ENCODE data around the gene NMS. TPM values are rescaled to one million over a fixed set of nuclear protein-coding genes. Genes with fewer than 3 reads are reported as not detected.
"Not testable (repeated sequence)": the region's sequence is repeated elsewhere in the genome, so short reads cannot be mapped to it uniquely, and the experiment has no call there.

The NMS gene
- polyA plus RNA-seq, 1 donor: not detected

DNA sequence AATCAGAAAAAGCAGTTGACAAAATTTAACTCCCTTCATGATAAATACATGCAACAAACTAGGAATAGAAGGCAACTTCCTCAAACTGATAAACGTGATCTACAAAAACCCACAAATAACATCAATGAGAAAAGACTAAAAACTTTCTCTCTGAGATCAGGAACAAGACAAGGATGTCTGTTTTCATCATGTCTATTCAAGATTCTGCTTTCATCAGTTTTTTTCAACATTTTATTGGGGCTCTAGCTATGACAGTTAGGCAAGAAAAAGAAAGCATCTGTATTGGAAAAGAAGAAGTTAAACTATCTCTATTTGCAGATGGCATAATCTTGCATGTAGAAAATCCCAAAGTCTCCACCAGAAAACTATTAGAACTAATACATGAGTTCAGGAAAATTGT is 40.6 kb upstream of the NMS start:
- WGBS (ENCODE audit: insufficient coverage, low lambda C conversion rate): no CpG with 5 or more reads among the region's 1 CpG
- H3K36me3 ChIP-seq (ENCODE audit: control insufficient read depth, insufficient read depth, low read length): no peaks in the 10 kb centered on the region
- no peak for DNase-seq

DNA sequence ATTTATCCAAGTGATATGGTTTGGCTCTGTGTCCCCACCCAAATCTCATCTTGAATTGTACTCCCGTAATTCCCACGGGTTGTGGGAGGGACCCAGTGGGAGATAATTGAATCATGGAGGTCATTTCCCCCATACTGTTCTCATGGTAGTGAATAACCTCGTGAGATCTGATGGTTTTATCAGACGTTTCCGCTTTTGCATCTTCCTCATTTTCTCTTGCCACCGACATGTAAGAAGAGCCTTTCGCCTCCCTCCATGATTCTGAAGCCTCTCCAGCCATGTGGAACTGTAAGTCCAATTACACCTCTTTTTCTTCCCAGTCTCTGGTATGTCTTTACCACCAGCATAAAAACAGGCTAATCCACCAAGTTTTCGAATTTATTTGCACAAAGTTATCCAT is 32.5 kb upstream of the NMS start:
- Histone ChIP-seq H3K27ac (ENCODE audit: low read length) (no peak overlapping the region), H3K4me1 (ENCODE audit: control insufficient read depth, insufficient read depth, low read length) (no peaks in the 10 kb centered on the region), H3K9me3 (ENCODE audit: control insufficient read depth, low read depth, low read length) (no peaks in the 10 kb centered on the region), H3K27me3 (ENCODE audit: control insufficient read depth, insufficient read depth, low read length) (no peaks in the 10 kb centered on the region), H3K4me3 (ENCODE audit: low read length) (no peak overlapping the region), H3K36me3 (ENCODE audit: control insufficient read depth, insufficient read depth, low read length) (no peaks in the 10 kb centered on the region)
- 96% methylated on average over 5 of the region's 8 CpGs for WGBS (ENCODE audit: insufficient coverage, low lambda C conversion rate)
- DNase-seq: no peak

More for the DNA sequence above, 40.6 kb upstream of the NMS start:
- no peaks in the 10 kb centered on the region for H3K9me3 ChIP-seq (ENCODE audit: control insufficient read depth, low read depth, low read length)
- H3K27me3 ChIP-seq (ENCODE audit: control insufficient read depth, insufficient read depth, low read length): no peaks in the 10 kb centered on the region
- H3K4me1 ChIP-seq (ENCODE audit: control insufficient read depth, insufficient read depth, low read length): no peaks in the 10 kb centered on the region
- no peak overlapping the region for H3K4me3 ChIP-seq (ENCODE audit: low read length)
- no peak overlapping the region for H3K27ac ChIP-seq (ENCODE audit: low read length)

DNA sequence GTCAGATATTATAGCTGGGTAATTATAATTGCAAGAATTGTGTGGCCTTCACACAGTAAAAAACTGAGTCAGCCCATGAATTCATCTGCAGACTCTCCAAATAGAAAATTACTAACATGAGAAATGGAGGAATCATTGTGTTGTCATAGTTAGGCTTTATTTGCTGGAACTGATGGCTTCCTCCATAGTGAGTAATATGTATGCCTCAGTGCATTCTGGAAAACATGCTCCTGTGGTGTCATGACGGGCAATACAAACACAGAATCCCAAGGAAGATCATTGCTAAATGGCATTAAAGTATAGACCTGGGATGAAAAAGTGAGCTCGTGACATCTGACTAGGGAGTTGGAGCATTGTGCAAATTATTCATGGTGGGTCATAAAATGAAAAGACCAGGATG is 23.6 kb upstream of the NMS start:
- H3K27ac ChIP-seq (ENCODE audit: low read length): no peak overlapping the region
- H3K4me3 ChIP-seq (ENCODE audit: low read length): no peak overlapping the region
- WGBS (ENCODE audit: insufficient coverage, low lambda C conversion rate): 100% methylated on average over 1 of the region's 2 CpGs

DNA sequence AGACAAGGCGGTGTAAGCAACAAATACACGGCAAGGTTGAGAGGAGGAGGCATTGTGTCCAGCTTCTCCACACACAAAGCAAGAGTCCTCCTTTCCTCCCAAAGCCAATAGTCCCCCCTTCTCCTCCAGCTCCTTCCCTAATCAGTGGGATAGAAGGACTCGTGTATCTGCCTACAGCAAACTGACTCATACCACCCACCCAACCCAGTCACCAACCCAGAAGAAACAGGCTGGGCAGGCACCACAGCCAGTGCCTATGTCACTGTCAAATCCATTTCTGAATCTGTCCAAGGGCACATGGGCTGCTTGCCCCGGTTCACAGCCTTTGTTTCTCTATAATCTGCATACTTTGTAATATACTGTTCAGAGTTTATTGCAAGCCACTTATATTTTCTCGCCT is 19.2 kb upstream of the NMS start:
- Histone ChIP-seq H3K9me3 (ENCODE audit: control insufficient read depth, low read depth, low read length) (no peaks in the 10 kb centered on the region), H3K4me1 (ENCODE audit: control insufficient read depth, insufficient read depth, low read length) (no peaks in the 10 kb centered on the region), H3K27me3 (ENCODE audit: control insufficient read depth, insufficient read depth, low read length) (no peaks in the 10 kb centered on the region), H3K36me3 (ENCODE audit: control insufficient read depth, insufficient read depth, low read length) (no peaks in the 10 kb centered on the region), H3K27ac (ENCODE audit: low read length) (no peak overlapping the region), H3K4me3 (ENCODE audit: low read length) (no peak overlapping the region)
- no peak for DNase-seq
- 90% methylated on average over 1 of the region's 5 CpGs for WGBS (ENCODE audit: insufficient coverage, low lambda C conversion rate)

More for the DNA sequence above, 23.6 kb upstream of the NMS start:
- Histone ChIP-seq H3K27me3 (ENCODE audit: control insufficient read depth, insufficient read depth, low read length) (no peaks in the 10 kb centered on the region), H3K4me1 (ENCODE audit: control insufficient read depth, insufficient read depth, low read length) (no peaks in the 10 kb centered on the region), H3K9me3 (ENCODE audit: control insufficient read depth, low read depth, low read length) (no peaks in the 10 kb centered on the region), H3K36me3 (ENCODE audit: control insufficient read depth, insufficient read depth, low read length) (no peaks in the 10 kb centered on the region)
- no peak for DNase-seq

DNA sequence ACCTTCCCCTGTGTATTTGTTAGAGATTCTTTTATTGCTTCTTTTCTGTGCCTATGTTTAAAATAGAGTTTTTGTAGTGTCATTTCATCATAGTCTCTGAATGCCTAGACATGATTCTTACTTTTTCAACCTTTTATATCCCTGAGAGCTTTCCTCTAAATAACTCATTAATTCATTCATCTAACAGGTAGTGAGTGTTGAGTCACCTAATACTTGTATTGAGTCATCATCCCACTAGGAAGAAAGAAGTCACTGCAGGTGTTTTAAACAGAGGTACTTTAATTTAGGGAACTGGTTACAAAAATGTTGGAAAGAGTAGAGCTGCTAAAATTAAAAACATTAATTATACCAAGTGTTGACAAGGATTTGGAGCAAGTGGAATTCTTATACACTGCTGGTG is 18.5 kb upstream of the NMS start:
- Histone ChIP-seq H3K27me3 (ENCODE audit: control insufficient read depth, insufficient read depth, low read length) (no peaks in the 10 kb centered on the region), H3K27ac (ENCODE audit: low read length) (no peak overlapping the region), H3K4me1 (ENCODE audit: control insufficient read depth, insufficient read depth, low read length) (no peaks in the 10 kb centered on the region), H3K9me3 (ENCODE audit: control insufficient read depth, low read depth, low read length) (no peaks in the 10 kb centered on the region), H3K36me3 (ENCODE audit: control insufficient read depth, insufficient read depth, low read length) (no peaks in the 10 kb centered on the region), H3K4me3 (ENCODE audit: low read length) (no peak overlapping the region)
- no peak for DNase-seq

DNA sequence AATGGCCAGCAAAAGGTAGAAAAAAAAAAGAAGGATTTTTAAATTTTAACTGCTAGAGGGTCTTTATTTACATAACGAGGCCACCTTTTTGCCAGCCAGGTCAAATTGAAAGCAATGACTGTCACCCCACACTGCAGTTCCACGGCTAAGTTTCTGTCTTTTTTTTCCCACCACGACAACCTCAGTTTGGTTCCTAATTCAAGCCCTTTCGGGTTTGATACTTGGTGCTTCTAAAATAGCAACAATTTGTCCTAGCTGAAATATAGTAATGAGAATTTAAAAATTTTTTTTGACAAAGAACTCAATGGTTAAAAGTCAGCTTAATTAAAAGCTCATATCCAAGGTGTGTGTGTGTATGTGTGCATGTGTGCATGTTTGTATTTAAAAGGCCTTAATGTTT is 16.4 kb upstream of the NMS start:
- H3K27ac ChIP-seq (ENCODE audit: low read length): no peak overlapping the region
- 43% methylated on average over 1 of the region's 4 CpGs for whole genome bisulfite sequencing (ENCODE audit: insufficient coverage, low lambda C conversion rate)
- DNase-seq: no peak
- H3K4me1 ChIP-seq (ENCODE audit: control insufficient read depth, insufficient read depth, low read length): no peaks in the 10 kb centered on the region
- H3K4me3 ChIP-seq (ENCODE audit: low read length): no peak overlapping the region
- no peaks in the 10 kb centered on the region for H3K9me3 ChIP-seq (ENCODE audit: control insufficient read depth, low read depth, low read length)
- no peaks in the 10 kb centered on the region for H3K36me3 ChIP-seq (ENCODE audit: control insufficient read depth, insufficient read depth, low read length)
- no peaks in the 10 kb centered on the region for H3K27me3 ChIP-seq (ENCODE audit: control insufficient read depth, insufficient read depth, low read length)

DNA sequence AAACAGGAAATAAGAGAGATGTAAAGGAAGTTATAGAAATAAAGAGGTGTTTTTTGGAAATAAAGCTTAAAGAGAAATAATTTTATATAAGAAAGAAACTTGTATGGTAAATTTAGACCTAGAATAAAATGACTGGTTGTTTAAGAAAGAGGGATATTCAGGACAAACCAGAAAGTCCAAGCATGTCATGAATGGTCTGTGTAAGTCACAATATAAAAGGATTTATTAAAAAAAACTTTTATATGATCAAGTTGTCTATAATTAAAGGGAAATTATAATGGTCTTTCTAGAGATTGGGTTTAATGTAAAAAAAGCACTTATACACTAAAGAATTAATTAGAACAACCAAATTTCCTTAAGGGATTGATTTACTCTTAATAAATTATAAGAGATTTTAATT is 13.9 kb upstream of the NMS start:
- not testable (repeated sequence) for H3K9me3 ChIP-seq (ENCODE audit: control insufficient read depth, low read depth, low read length); H3K4me1 ChIP-seq (ENCODE audit: control insufficient read depth, insufficient read depth, low read length); DNase-seq; H3K36me3 ChIP-seq (ENCODE audit: control insufficient read depth, insufficient read depth, low read length); H3K27ac ChIP-seq (ENCODE audit: low read length); H3K4me3 ChIP-seq (ENCODE audit: low read length); H3K27me3 ChIP-seq (ENCODE audit: control insufficient read depth, insufficient read depth, low read length)

DNA sequence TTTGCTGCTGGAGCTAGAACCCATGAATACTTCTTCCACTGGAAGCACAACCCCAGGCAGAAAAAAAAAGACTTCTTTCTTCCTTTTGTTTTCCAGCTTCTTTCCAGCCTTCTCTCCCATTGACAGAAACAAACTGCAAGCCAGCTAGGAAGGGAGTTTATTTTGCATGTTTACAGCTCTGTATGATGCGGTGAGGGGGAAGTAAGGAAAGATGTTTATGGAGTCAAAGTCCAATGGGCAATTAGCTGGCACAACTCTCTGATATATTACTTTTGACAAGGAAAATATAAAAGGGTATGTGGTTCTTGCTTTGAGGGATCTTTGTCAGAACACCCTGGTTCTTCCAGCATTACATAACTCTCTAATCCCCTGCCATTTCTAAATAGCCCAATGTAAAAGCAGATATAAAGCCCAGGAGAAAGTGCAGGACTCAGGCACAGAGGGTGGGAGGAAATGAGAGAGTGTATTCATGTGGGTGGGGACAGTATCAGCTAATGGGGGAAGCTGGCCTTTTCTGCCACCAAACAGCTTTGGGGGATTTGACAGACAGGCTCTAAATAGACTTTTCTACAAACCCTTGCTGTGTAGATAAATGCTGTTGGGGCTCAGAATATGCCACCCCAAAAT is 9.3 kb upstream of the NMS start:
- no CpG with 5 or more reads among the region's 1 CpG for WGBS (ENCODE audit: insufficient coverage, low lambda C conversion rate)
- H3K4me3 ChIP-seq (ENCODE audit: low read length): no peak overlapping the region

DNA sequence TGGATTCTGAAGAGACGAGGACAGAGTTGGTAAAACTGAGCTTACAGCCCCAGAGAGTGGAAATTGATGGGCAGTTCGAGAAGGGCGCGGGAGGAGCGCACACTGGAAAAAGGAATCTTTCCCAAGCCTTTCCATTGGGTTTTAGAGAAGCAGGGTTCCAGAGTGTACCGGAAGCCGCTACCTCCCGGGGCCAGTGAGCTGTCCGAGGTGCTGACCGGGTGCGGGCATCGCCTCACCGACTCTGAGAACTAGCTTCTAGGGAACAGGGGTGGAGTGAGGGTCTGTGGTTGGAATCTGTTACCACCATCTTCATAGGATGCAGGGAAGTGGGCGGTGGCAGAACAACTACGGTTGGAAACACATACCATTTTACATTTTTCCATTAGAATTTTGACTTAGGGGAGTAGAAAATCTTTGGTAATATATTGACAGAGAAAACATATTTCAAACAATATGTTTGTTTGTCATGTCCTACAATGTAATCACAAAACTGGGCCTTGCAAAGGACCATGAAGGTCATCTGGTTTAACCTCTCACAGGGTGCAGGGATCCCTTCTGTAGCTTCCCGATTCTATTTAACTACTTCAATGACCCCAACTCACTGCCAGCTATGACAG is 724 bp downstream of the NMS start:
- peaks cover 4% of the 10 kb centered on the region for H3K27me3 ChIP-seq (ENCODE audit: control insufficient read depth, insufficient read depth, low read length)
- H3K9me3 ChIP-seq (ENCODE audit: control insufficient read depth, low read depth, low read length): no peaks in the 10 kb centered on the region
- no peaks in the 10 kb centered on the region for H3K4me1 ChIP-seq (ENCODE audit: control insufficient read depth, insufficient read depth, low read length)
- no peak overlapping the region for H3K4me3 ChIP-seq (ENCODE audit: low read length)
- WGBS (ENCODE audit: insufficient coverage, low lambda C conversion rate): no CpG with 5 or more reads among the region's 16 CpGs
- H3K36me3 ChIP-seq (ENCODE audit: control insufficient read depth, insufficient read depth, low read length): no peaks in the 10 kb centered on the region
- peak; percentile 19 to 20 for DNase-seq
- no peak overlapping the region for H3K27ac ChIP-seq (ENCODE audit: low read length)

More for the DNA sequence above, 9.3 kb upstream of the NMS start:
- Histone ChIP-seq H3K27ac (ENCODE audit: low read length) (no peak overlapping the region), H3K36me3 (ENCODE audit: control insufficient read depth, insufficient read depth, low read length) (no peaks in the 10 kb centered on the region), H3K27me3 (ENCODE audit: control insufficient read depth, insufficient read depth, low read length) (no peaks in the 10 kb centered on the region), H3K4me1 (ENCODE audit: control insufficient read depth, insufficient read depth, low read length) (no peaks in the 10 kb centered on the region), H3K9me3 (ENCODE audit: control insufficient read depth, low read depth, low read length) (no peaks in the 10 kb centered on the region)
- DNase-seq: no peak

DNA sequence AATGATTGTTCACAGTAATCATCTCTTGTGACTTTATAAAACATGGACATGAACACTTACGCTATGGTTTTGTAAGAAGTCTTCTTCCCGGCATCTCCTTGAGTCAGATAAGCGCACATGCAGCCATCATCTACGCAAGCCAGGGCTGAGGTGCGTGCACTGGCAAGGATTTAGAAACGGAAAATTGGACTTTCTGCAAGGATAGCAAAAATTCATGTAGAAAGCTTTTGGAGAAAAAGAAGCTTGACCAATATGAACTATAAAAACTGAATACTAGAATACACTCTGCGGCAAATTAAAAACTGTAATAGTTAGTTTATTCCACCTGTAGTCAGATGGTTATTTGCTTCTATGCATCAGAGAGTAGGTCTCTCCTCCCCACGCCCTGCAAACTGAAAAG is 6.3 kb downstream of the NMS start:
- Histone ChIP-seq H3K27me3 (ENCODE audit: control insufficient read depth, insufficient read depth, low read length) (peaks cover 2% of the 10 kb centered on the region), H3K36me3 (ENCODE audit: control insufficient read depth, insufficient read depth, low read length) (no peaks in the 10 kb centered on the region), H3K4me3 (ENCODE audit: low read length) (no peak overlapping the region), H3K9me3 (ENCODE audit: control insufficient read depth, low read depth, low read length) (no peaks in the 10 kb centered on the region), H3K27ac (ENCODE audit: low read length) (no peak overlapping the region), H3K4me1 (ENCODE audit: control insufficient read depth, insufficient read depth, low read length) (no peaks in the 10 kb centered on the region)
- no peak for DNase-seq
- 95% methylated on average over 7 of the region's 8 CpGs for WGBS (ENCODE audit: insufficient coverage, low lambda C conversion rate)

DNA sequence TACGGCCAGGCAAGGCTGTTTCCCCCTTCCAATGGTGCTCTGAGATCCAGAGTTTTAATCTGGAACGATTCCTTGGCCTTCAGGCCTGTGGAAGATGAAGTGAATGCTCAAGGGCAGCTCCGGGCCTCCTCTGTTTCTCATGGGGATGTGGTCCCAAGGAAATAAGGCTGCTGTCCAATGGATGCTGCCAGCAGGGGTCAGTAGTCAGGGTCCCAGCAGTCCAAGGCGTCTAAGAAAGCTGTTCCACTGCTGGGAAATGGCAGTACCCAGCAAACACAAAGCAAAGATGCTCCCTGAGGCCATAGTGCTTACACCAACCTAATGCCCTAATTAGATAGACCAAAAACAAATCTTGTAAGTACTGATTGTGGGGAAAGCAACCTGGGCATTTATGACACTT is 12.5 kb downstream of the NMS start:
- Histone ChIP-seq H3K27ac (ENCODE audit: low read length) (no peak overlapping the region), H3K9me3 (ENCODE audit: control insufficient read depth, low read depth, low read length) (no peaks in the 10 kb centered on the region), H3K27me3 (ENCODE audit: control insufficient read depth, insufficient read depth, low read length) (no peaks in the 10 kb centered on the region), H3K4me1 (ENCODE audit: control insufficient read depth, insufficient read depth, low read length) (no peaks in the 10 kb centered on the region), H3K4me3 (ENCODE audit: low read length) (no peak overlapping the region), H3K36me3 (ENCODE audit: control insufficient read depth, insufficient read depth, low read length) (no peaks in the 10 kb centered on the region)
- no peak for DNase-seq
- no CpG with 5 or more reads among the region's 4 CpGs for WGBS (ENCODE audit: insufficient coverage, low lambda C conversion rate)
